Measurements from ENCODE around the gene CLCN3. TPM values are rescaled to one million over a fixed set of nuclear protein-coding genes. Genes with fewer than 3 reads are reported as not detected.

CLCN3 gene
- polyA plus RNA-seq, 3 donors: 5.3 to 7.8 (median 5.4) TPM

GRCh38 chr4:169644802-169645201 lies 24.4 kb downstream of the CLCN3 start:
- Mint-ChIP-seq H3K9me3 (no peaks in the 10 kb centered on the region), H3K4me3 (no peak overlapping the region), H3K4me1 (peaks cover 6% of the 10 kb centered on the region), H3K27me3 (ENCODE audit: low read depth in 3 of 3) (peaks cover 0 to 2% (median 0%) of the 10 kb centered on the region in 3 donors), H3K27ac (no peak overlapping the region), H3K36me3 (peaks cover 41 to 50% of the 10 kb centered on the region in 2 donors)
- Histone ChIP-seq H4K20me1 (ENCODE audit: insufficient read depth, low read length) (no peaks in the 10 kb centered on the region), H3K4me3 (replicated peaks in 1 of 3; ENCODE audit: low read depth in 2 of 3, low read length in 3 of 3) (no peak overlapping the region), H3K4me2 (replicated peaks; ENCODE audit: extremely low read depth, low read length, poor library complexity, severe bottlenecking) (no peak overlapping the region), H3K27ac (ENCODE audit: low read depth in 1 of 2, low read length in 2 of 2) (no peak overlapping the region), H3K36me3 (replicated peaks in 1 of 2; ENCODE audit: control insufficient read depth in 1 of 2, insufficient read depth in 2 of 2, low read length in 2 of 2) (peaks cover 10 to 72% of the 10 kb centered on the region in 2 donors), H2AFZ (ENCODE audit: insufficient read depth, low read depth, low read length, poor library complexity, severe bottlenecking) (no peak overlapping the region), H3K9me3 (replicated peaks in 1 of 2; ENCODE audit: control insufficient read depth in 1 of 2, insufficient read depth in 1 of 2, low read length in 2 of 2) (no peaks in the 10 kb centered on the region), H3K9ac (ENCODE audit: insufficient read depth, low read length, poor library complexity, severe bottlenecking) (no peak overlapping the region), H3K27me3 (ENCODE audit: control insufficient read depth in 2 of 2, insufficient read depth in 2 of 2, low read length in 2 of 2) (no peaks in the 10 kb centered on the region), H3K4me1 (ENCODE audit: control insufficient read depth in 1 of 2, insufficient read depth in 2 of 2, low read length in 2 of 2) (no peaks in the 10 kb centered on the region), H3K79me2 (ENCODE audit: insufficient read depth, low read length) (no peaks in the 10 kb centered on the region)
- intact Hi-C loops (cut with micrococcal nuclease): no loop called here
- no peak for TF ChIP-seq CTCF (IDR thresholded peaks at IDR 0.05)
- no peak for DNase-seq
- WGBS (ENCODE audit: insufficient coverage): no CpG with 5 or more reads among the region's 7 CpGs

GRCh38 chr4:169645627-169646026 lies 25.2 kb downstream of the CLCN3 start:
- no peaks in the 10 kb centered on the region for H3K79me2 ChIP-seq (ENCODE audit: insufficient read depth, low read length)
- Mint-ChIP-seq H3K9me3 (no peaks in the 10 kb centered on the region), H3K36me3 (peaks cover 38 to 42% of the 10 kb centered on the region in 2 donors), H3K4me3 (no peak overlapping the region), H3K27me3 (ENCODE audit: low read depth in 3 of 3) (peaks cover 0 to 3% (median 0%) of the 10 kb centered on the region in 3 donors), H3K4me1 (peaks cover 6% of the 10 kb centered on the region), H3K27ac (no peak overlapping the region)
- no peak overlapping the region for H3K27ac ChIP-seq (ENCODE audit: low read depth in 1 of 2, low read length in 2 of 2)
- intact Hi-C loops (cut with micrococcal nuclease): no loop called here
- H3K27me3 ChIP-seq (ENCODE audit: control insufficient read depth in 2 of 2, insufficient read depth in 2 of 2, low read length in 2 of 2): no peaks in the 10 kb centered on the region
- no peak for TF ChIP-seq CTCF (IDR thresholded peaks at IDR 0.05)
- peaks cover 8 to 64% of the 10 kb centered on the region in 2 donors for H3K36me3 ChIP-seq (replicated peaks in 1 of 2; ENCODE audit: control insufficient read depth in 1 of 2, insufficient read depth in 2 of 2, low read length in 2 of 2)
- no peak overlapping the region for H3K4me3 ChIP-seq (replicated peaks in 1 of 3; ENCODE audit: low read depth in 2 of 3, low read length in 3 of 3)
- no peak overlapping the region for H3K4me2 ChIP-seq (replicated peaks; ENCODE audit: extremely low read depth, low read length, poor library complexity, severe bottlenecking)
- no CpG with 5 or more reads among the region's 1 CpG for WGBS (ENCODE audit: insufficient coverage)
- DNase-seq: no peak
- H2AFZ ChIP-seq (ENCODE audit: insufficient read depth, low read depth, low read length, poor library complexity, severe bottlenecking): no peak overlapping the region
- no peaks in the 10 kb centered on the region for H3K9me3 ChIP-seq (replicated peaks in 1 of 2; ENCODE audit: control insufficient read depth in 1 of 2, insufficient read depth in 1 of 2, low read length in 2 of 2)
- no peaks in the 10 kb centered on the region for H3K4me1 ChIP-seq (ENCODE audit: control insufficient read depth in 1 of 2, insufficient read depth in 2 of 2, low read length in 2 of 2)
- no peaks in the 10 kb centered on the region for H4K20me1 ChIP-seq (ENCODE audit: insufficient read depth, low read length)
- no peak overlapping the region for H3K9ac ChIP-seq (ENCODE audit: insufficient read depth, low read length, poor library complexity, severe bottlenecking)

Measured in CD14-positive monocyte (primary cell).